ENCODE data around the gene JAG1.
"Not testable (repeated sequence)": the region's sequence is repeated elsewhere in the genome, so short reads cannot be mapped to it uniquely, and the experiment has no call there.

JAG1 gene

GRCh38 chr20:10611357-10611756, 62.4 kb downstream of the JAG1 start:
- no peak for DNase-seq (ENCODE audit: low read depth in 2 of 2)

- DNase-seq (ENCODE audit: low read depth in 2 of 2) = no peak
These were observed 63.5 kb downstream of the JAG1 start for GRCh38 chr20:10610251-10610650.

DNA sequence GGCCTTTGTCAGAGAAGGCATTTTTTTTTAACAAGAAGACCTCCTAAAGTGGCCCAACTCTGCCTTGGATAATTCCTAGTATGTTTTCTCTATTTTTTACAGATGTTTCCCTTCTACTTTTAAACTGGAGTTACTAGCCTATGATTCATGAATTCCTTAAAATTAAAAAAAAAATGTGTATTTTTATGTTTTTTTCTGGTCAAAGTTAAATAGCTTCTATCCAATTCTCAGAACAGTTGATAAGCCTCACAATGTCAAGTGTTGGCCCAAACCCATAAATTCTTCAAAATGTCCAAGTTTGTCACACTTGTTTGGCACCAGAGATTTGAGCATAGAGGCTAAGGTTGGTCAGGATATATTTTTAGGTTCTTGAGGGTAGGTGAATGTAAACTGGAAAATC, 64.0 kb downstream of the JAG1 start:
- no peak for DNase-seq (ENCODE audit: low read depth in 2 of 2)

GRCh38 chr20:10609276-10609675, 64.5 kb downstream of the JAG1 start:
- no peak for DNase-seq (ENCODE audit: low read depth in 2 of 2)

GRCh38 chr20:10605547-10606195, 68.1 kb downstream of the JAG1 start:
- no peak for DNase-seq (ENCODE audit: low read depth in 2 of 2)

- no peak for DNase-seq (ENCODE audit: low read depth in 2 of 2)
These were observed 68.8 kb downstream of the JAG1 start for GRCh38 chr20:10604865-10605440.

DNA sequence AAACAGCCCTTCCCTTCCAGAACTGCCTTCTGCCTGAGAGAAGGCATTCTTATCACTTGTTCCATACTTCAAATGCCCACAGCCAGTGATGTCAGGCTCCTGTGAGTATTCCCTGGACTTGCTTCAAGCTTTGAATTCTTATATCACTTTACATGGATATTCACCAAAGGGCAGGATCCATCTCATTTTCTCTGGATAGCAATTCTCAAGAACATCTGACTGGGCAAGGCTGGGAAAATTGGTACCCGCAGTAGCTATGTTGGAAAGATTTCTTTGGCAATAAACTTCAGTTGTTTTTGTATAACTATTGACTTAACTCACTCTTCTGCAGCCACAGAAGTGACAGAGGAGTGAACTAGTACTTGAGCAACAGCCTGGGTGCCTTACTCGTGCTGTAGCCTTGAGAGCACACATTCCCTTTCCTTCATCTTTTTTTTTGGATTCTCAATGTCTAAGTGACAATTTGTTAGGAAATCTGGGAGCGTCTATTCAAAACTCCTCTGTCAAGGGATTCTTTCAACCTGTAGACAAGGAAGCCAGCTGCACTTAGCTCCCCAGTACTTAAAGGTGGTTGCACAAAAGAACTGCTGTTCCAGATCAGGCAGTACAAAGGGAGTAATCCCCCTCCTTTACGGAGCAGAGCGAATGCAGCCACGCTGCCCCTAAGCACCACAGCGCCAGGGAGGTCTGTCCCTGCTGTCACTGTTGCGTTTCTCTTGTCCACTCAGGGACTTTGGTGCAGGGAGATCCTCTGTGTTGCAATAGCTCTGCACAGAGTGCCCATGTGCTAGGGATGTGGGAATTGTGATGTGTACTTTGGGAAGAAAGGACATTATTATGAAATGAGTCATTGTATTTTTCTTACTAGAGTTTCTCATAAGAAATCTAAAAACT, 69.6 kb downstream of the JAG1 start:
- DNase-seq (ENCODE audit: low read depth in 2 of 2) = no peak

GRCh38 chr20:10603378-10603777, 70.4 kb downstream of the JAG1 start:
- DNase-seq (ENCODE audit: low read depth in 2 of 2) = no peak

DNA sequence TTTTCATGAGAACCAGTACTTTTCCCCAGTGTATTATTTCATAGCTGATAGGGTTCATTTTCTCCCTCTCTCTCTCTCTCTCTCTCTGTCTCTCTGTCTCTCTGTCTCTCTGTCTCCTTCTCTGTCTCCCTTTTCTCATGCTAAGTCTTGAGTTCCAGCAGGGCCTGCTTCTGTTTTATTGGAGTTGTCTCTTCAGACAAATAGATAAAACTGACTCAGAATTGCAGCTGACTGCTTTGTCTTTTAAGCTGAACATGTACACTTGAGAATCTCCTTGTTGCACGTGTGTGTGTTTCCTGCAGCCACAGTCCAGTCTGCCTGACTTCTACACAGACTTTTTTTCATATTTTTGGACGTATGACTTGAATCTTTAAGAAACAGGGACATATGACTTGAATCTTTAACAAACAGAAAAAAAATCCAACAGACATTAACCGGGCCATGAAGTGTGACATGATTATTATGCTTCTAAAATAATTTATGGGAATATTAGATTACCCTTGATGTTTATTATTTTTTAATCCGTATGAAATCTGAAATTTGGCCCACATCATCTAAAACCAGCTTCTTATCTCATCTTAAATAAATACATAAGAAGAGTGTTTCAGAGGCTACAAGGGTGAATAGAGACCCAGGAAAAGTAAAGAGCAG, 71.5 kb downstream of the JAG1 start:
- DNase-seq (ENCODE audit: low read depth in 2 of 2) = no peak

DNA sequence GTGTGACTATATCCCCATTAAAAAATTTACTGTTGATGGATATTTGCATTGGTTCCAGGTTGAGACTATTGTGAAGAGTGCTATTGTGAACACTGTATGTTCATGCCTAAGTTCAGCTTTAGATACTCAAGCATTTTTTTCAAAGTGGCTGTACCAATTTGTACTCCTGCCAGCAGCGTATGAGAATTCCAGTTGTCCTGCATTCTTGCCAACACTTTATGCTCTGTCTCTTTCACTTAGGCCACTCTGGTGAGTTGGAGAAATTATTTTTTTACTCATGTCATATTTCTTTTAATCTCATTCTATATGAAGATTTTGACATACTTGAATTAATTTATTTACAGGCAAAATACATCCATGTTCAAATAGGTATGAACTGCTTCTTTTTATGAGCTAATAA, 76.2 kb downstream of the JAG1 start:
- no peak for DNase-seq (ENCODE audit: low read depth in 2 of 2)

DNA sequence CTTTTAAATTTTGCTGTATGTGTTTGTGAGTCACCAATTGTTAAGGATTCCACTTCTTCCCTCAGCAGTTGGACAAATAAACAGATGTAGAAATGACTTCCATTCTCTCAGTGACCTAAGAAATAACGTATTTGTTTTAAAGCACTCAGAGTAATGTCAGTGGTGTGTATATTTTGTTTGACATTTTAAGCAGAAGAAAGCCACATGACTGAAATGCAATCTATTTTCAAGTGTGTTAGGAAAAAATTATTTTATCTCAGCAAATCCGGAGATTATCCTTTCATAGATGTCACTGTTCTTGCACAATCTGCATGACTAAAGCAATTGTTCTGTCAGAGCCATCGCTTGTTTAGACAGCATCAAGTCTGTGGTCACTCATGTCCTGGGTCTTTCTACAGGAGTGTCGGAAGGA, 77.1 kb downstream of the JAG1 start:
- DNase-seq (ENCODE audit: low read depth in 2 of 2) = no peak

- DNase-seq (ENCODE audit: low read depth in 2 of 2) = no peak
These were observed 77.8 kb downstream of the JAG1 start for GRCh38 chr20:10595985-10596384.

DNA sequence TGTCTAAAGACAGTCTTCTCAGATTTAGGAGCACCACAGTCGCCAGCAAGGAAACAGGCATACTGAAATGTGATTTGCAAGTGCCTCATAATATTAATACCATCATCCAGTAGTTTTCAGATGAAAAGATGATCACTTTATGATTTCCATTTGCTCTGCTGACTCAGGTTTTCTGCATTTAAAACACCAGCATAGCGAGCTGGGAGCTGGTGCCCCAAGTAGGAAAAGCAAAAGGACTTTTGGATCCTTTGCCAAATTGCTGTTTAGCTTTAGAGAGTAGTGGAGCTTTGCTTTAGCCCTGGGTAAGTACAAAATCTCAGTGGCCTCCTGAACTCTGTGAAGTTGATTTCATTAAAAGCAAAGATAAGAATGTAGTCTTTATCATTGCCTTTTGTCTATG, 78.5 kb downstream of the JAG1 start:
- no peak for DNase-seq (ENCODE audit: low read depth in 2 of 2)

DNA sequence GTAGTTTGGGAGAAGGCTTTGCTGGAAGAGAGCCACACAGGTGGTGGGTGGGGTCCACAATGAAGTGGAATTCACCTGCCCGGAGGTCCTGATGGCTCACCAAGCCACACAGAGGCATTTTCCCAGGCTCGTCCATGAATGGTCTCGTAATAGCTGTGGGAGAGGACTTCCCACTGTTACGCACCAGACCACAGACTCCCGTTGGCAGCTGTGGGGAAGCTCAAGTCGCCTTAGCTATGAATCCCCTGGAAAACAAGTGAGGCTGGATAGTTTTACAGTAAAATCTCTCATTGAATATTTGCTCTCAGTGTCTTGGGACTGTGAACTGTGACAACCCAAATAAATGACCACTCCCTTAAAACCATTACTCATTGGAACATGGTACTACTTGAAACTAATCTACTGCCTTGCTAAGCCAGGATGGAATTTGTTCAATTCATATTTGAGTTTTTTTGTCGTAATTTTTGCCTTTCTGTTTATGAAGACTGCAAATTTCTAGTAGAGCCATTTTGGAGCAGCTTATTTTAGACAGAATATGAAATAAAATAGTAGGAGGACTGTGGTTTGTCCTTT, 79.4 kb downstream of the JAG1 start:
- no peak for DNase-seq (ENCODE audit: low read depth in 2 of 2)

DNA sequence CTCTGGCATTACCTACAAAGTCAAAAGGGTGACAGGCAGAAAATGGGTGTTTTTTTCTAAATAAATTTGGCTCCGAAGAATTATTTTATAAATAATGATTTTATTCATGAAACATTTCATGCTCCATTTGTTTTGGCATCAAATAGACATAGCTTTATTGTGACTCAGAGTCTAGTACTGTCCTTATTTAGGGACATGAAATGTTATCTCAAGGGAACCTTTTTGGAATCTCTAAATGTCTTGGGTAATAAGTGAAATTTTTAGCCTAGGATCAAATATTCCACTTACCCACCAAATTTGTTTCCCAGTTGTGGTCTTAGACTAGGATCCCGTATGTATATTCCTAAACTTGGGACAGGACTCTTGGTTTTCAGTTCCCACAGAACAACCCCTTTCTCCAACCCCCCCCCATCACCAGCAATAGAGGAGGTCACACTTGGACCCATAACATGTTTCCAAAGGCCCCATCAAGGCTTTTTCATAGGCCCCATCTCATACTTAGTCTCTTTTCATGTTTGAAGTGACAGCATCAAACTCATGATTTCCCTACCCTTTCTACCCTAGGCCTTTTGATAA, 81.8 kb downstream of the JAG1 start:
- DNase-seq (ENCODE audit: low read depth in 2 of 2) = no peak

DNA sequence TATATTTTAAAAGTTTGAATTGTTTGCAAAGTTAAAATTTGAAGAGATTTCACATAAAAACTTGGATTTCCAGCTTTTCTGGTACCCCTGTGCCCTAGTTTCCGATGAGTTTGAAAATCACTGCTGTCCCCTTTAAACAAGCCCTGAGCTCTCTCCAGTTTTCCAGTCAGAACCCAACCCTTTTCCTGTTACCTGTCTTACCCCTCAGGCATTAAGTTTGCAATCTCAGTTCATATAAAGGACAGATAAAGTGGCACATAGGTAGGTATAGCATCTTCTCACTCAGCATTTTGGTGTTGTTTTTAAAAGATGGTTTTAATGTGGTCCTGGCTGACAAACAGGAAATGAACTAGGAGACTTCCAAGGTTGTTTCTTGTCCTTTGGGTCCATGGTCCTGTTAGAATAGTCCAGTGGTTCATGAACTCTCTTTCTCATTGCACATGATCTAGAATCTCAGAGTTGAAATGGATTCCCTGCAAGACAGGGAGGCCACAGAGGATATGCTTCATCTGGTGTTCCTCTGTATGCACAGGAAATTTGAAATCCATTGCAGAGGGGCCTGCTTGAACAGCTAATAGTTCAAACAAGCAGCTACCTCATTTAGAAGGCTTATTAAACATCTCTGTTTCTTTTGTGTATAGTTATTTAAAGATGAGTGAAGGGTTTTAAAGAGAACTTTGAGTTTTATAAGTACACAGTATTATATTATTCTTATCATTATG, 82.7 kb downstream of the JAG1 start:
- no peak for DNase-seq (ENCODE audit: low read depth in 2 of 2)

GRCh38 chr20:10590446-10590845, 83.4 kb downstream of the JAG1 start:
- not testable (repeated sequence) for DNase-seq (ENCODE audit: low read depth in 2 of 2)
